GM12892 (cell line): ENCODE measurements around the gene LIMS2.

ENCODE experiments used
- POLR2A ChIP-seq: IDR thresholded peaks from 2 replicates; pipeline ENCODE4 v1.6.1; 2011; ENCODE audit warnings: low read depth, low read length, control low read depth
- TAF1 ChIP-seq: IDR thresholded peaks from 2 replicates; pipeline ENCODE4 v1.6.1; 2011; ENCODE audit warnings: low read depth, mild to moderate bottlenecking, control low read depth, low read length, borderline replicate concordance

GRCh38 chr2:127664065-127664894 lies 11.1 kb downstream of the LIMS2 start:
- TF ChIP-seq POLR2A (no peak), TAF1 (no peak)
